GM23248 (cell line): ENCODE results near the gene PRKAB2. TPM values are rescaled to one million over a fixed set of nuclear protein-coding genes. Genes with fewer than 3 reads are reported as not detected.

Experiments used
- DNase-seq: peaks from one replicate; pipeline ENCODE4 v3.0.0-alpha.2; 2015
- H2AFZ ChIP-seq: fragments of 200-600 bp; sonication (generic); 2 replicates; pipeline ENCODE4 v1.6.1; 2016; ENCODE audit warnings: antibody characterized with exemption
- H3F3A ChIP-seq: fragments of 200-600 bp; sonication (generic); 2 replicates; pipeline ENCODE4 v1.6.1; 2016; ENCODE audit warnings: mild to moderate bottlenecking, antibody characterized with exemption, mixed run types; ENCODE audit not compliant: insufficient read depth
- H3K27ac ChIP-seq: fragments of 200-600 bp; sonication (generic); 2 replicates; pipeline ENCODE4 v1.5.1; 2016; ENCODE audit warnings: mild to moderate bottlenecking
- H3K27me3 ChIP-seq: fragments of 200-600 bp; sonication (generic); replicated peaks from 2 replicates; pipeline ENCODE4 v1.6.1; 2016; ENCODE audit warnings: mild to moderate bottlenecking; ENCODE audit not compliant: insufficient read depth
- H3K36me3 ChIP-seq: fragments of 200-600 bp; sonication (generic); 2 replicates; pipeline ENCODE4 v1.6.1; 2016; ENCODE audit warnings: low read depth, mild to moderate bottlenecking
- H3K4me1 ChIP-seq: fragments of 200-600 bp; sonication (generic); 2 replicates; pipeline ENCODE4 v1.6.1; 2016; ENCODE audit warnings: mild to moderate bottlenecking; ENCODE audit not compliant: insufficient read depth
- H3K4me2 ChIP-seq: fragments of 200-600 bp; sonication (generic); one replicate; pipeline ENCODE4 v1.6.1; 2016; ENCODE audit warnings: mild to moderate bottlenecking; ENCODE audit not compliant: unreplicated experiment
- H3K4me3 ChIP-seq: fragments of 200-600 bp; sonication (generic); 2 replicates; pipeline ENCODE4 v1.5.1; 2016; ENCODE audit warnings: mild to moderate bottlenecking
- H3K79me2 ChIP-seq: fragments of 200-600 bp; sonication (generic); 2 replicates; pipeline ENCODE4 v1.6.1; 2016; ENCODE audit warnings: mild to moderate bottlenecking; ENCODE audit not compliant: insufficient read depth
- H3K9ac ChIP-seq: fragments of 200-600 bp; sonication (generic); 2 replicates; pipeline ENCODE4 v1.6.1; 2016; ENCODE audit warnings: mild to moderate bottlenecking
- H3K9me2 ChIP-seq: fragments of 200-600 bp; sonication (generic); 2 replicates; pipeline ENCODE4 v1.6.1; 2016; ENCODE audit warnings: mixed run types, mild to moderate bottlenecking, moderate library complexity; ENCODE audit not compliant: insufficient read depth
- H3K9me3 ChIP-seq: fragments of 200-600 bp; sonication (generic); one replicate; pipeline ENCODE4 v1.6.1; 2017; ENCODE audit warnings: low read depth
- H4K20me1 ChIP-seq: fragments of 200-600 bp; sonication (generic); 2 replicates; pipeline ENCODE4 v1.6.0; 2016; ENCODE audit not compliant: insufficient read depth
- EZH2 ChIP-seq: fragments of 200-600 bp; sonication (generic); IDR thresholded peaks from 2 replicates; pipeline ENCODE4 v1.6.1; 2018; ENCODE audit warnings: antibody characterized with exemption, mild to moderate bottlenecking; ENCODE audit not compliant: insufficient read depth, poor library complexity, severe bottlenecking
- EZH2phosphoT487 ChIP-seq: fragments of 200-600 bp; sonication (generic); IDR thresholded peaks from 2 replicates; pipeline ENCODE4 v1.6.1; 2018; ENCODE audit warnings: antibody characterized with exemption, moderate library complexity, mild to moderate bottlenecking, low read depth; ENCODE audit not compliant: insufficient read depth
- WGBS, 2 experiments: methylation state at CpG; one replicate each; pipeline ENCODE4 v1.1.6; 2015 to 2017; ENCODE audit warnings: low lambda C conversion rate in 2 of 2, low coverage in 1 of 2; ENCODE audit errors: missing lambda C conversion rate in 2 of 2; 5-methylcytosine and 5-hydroxymethylcytosine counted together
- in situ Hi-C: fragments of 300-500 bp; cut with MboI; formaldehyde crosslinking; loops from 2 replicates; pipeline ENCODE4 v1.15.0; 2020
- polyA plus RNA-seq: library from polyadenylated mRNA; unstranded; fragments of >200 nt; fragmentation: Nextera tagmentation; extraction: Ambion mirVana; gene quantifications from 2 replicates; pipeline ENCODE4 v1.2.1, GENCODE V29; 2016
- total RNA-seq: library from RNA; depleted of rRNA; stranded (reverse); fragments of >200 nt; shearing (Covaris generic); gene quantifications from 2 replicates; pipeline ENCODE4 v1.2.3, GENCODE V29; 2014; rRNA removed

Gene PRKAB2, protein sequence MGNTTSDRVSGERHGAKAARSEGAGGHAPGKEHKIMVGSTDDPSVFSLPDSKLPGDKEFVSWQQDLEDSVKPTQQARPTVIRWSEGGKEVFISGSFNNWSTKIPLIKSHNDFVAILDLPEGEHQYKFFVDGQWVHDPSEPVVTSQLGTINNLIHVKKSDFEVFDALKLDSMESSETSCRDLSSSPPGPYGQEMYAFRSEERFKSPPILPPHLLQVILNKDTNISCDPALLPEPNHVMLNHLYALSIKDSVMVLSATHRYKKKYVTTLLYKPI
- total RNA-seq = 24.6 and 42.2 TPM in 2 replicates
- 18.0 and 18.2 TPM in 2 replicates for polyA plus RNA-seq

DNA sequence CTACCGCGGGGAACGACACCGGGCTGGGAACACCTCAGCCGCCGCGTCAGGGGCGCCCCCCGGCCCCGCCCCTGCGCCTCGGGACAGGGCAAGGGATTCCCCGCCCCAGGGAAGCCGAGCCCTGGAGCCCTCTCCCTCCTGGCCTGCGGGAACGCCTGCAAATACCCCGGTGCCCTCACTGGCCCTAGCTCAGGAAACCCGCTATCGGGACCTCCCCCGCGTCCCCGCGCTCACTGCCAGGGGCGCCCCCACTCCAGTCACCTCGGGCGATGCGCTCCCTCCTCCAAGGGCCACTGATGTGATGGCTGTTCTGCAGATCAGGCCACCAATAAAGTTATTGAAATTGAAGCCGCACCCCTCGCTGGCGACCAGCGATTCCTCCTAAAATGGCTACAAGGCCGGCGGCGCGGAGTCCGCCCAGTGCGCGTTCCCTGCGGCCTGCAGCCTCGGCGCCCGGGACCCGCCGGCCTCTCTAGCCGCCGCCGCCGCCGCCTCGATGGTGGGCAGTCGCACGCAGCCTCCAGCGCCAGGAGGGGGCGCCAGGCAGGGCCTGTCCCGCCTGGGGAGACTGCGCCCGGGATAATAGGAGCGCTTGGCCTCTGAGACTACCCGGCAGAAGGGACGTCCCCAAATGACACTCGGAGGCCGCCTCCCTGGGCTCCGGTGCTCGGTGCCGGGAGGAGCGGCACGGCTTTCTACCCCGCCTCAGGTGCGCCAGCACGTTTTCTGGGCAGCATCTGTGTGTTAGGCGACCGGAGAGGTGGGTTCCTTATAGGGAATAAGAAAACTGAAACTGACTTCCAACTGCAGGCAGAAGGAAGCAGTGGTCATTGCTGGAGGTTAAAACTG lies at the start of gene PRKAB2:
Gene PRKAB2 (minus strand): TSS at position 303 of the 849 bp plus-strand sequence. CDS start 326 bp downstream, outside the sequence.
- H4K20me1 ChIP-seq = no peaks in the 10 kb centered on the region
- H3K79me2 ChIP-seq = peaks cover 63% of the 10 kb centered on the region
- peak; percentile 98 for DNase-seq
- no peak for TF ChIP-seq EZH2phosphoT487
- no peak for TF ChIP-seq EZH2
- peak within 1 kb of the TSS; percentile 89 for H3K9ac ChIP-seq
- H3K36me3 ChIP-seq = no peaks in the 10 kb centered on the region
- in situ Hi-C loops = loop anchor here (10.0 kb wide), 1 partner anchor 52 kb away; the partner anchor contains the start of gene FMO5
- peaks cover 46% of the 10 kb centered on the region for H3K4me1 ChIP-seq
- H3F3A ChIP-seq = peaks cover 57% of the 10 kb centered on the region
- H3K4me2 ChIP-seq = peak within 1 kb of the TSS; percentile 85
- no peaks in the 10 kb centered on the region for H3K27me3 ChIP-seq
- peak within 1 kb of the TSS; percentile 89 for H2AFZ ChIP-seq
- no peaks in the 10 kb centered on the region for H3K9me2 ChIP-seq
- 0 to 3% methylated on average over 55 to 65 of the region's 72 CpGs for WGBS, 2 experiments
- peak within 1 kb of the TSS; percentile 96 for H3K4me3 ChIP-seq
- peak within 1 kb of the TSS; percentile 90 for H3K27ac ChIP-seq
- no peaks in the 10 kb centered on the region for H3K9me3 ChIP-seq

DNA sequence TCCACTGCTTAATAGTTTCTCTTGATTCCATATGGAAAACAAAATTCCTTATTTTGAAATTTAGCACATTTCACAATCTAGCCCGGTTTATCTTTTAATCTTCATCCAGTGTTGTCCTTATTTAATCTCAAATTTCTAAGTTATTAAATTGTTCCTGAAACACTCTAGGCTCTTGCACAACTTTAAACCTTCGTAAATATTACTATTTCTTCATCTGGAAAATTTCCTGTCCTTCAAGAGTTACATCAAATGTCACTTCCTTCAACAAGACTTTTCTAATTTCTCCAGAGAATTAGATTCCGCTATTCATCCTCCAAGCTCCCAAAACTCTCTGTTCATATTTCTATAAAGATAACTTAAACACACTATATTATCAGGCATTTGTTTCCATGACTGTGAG lies 46.3 kb upstream of the PRKAB2 start:
- H3K4me2 ChIP-seq = no peak overlapping the region

DNA sequence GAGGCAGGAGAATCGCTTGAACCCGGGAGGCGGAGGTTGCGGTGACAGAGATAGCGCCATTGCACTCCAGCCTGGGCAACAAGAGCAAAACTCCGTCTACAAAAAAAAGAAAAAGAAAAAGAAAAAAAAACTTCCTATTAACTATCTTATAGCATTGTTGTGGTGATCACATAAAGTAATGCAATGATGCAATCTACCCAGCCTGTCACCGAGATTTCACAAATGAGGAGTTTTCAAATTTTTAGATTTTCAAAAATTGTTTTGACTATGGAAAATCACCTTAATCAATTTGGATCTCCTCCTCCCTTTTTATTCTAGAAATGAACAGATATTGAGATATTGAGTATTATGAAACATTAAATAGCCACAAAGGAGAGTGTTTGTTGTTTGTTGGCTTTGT lies 44.9 kb upstream of the PRKAB2 start:
- no peak overlapping the region for H3K4me2 ChIP-seq
- H4K20me1 ChIP-seq = no peaks in the 10 kb centered on the region
- no peak overlapping the region for H3K9ac ChIP-seq
- H3K27me3 ChIP-seq = no peaks in the 10 kb centered on the region
- no peak overlapping the region for H3K4me3 ChIP-seq
- no peak overlapping the region for H2AFZ ChIP-seq
- H3F3A ChIP-seq = no peaks in the 10 kb centered on the region
- no peaks in the 10 kb centered on the region for H3K9me3 ChIP-seq
- in situ Hi-C loops = no loop called here
- TF ChIP-seq EZH2phosphoT487 (no peak), EZH2 (no peak)
- H3K9me2 ChIP-seq = no peaks in the 10 kb centered on the region
- H3K79me2 ChIP-seq = no peaks in the 10 kb centered on the region
- DNase-seq = no peak
- WGBS, 2 experiments = 89 to 95% methylated on average over 2 to 7 of the region's 7 CpGs
- no peaks in the 10 kb centered on the region for H3K4me1 ChIP-seq
- H3K36me3 ChIP-seq = no peaks in the 10 kb centered on the region
- no peak overlapping the region for H3K27ac ChIP-seq

More for the DNA sequence above, 46.3 kb upstream of the PRKAB2 start:
- Histone ChIP-seq H3K9me3 (no peaks in the 10 kb centered on the region), H3F3A (no peaks in the 10 kb centered on the region), H3K27ac (no peak overlapping the region), H2AFZ (no peak overlapping the region), H3K27me3 (no peaks in the 10 kb centered on the region), H3K9ac (no peak overlapping the region), H3K36me3 (no peaks in the 10 kb centered on the region), H3K4me1 (no peaks in the 10 kb centered on the region), H4K20me1 (no peaks in the 10 kb centered on the region), H3K4me3 (no peak overlapping the region), H3K79me2 (no peaks in the 10 kb centered on the region), H3K9me2 (no peaks in the 10 kb centered on the region)
- no peak for DNase-seq
- in situ Hi-C loops = no loop called here
- TF ChIP-seq EZH2phosphoT487 = no peak
- TF ChIP-seq EZH2 = no peak
- 61 to 84% methylated on average over 2 to 3 of the region's 3 CpGs for WGBS, 2 experiments

DNA sequence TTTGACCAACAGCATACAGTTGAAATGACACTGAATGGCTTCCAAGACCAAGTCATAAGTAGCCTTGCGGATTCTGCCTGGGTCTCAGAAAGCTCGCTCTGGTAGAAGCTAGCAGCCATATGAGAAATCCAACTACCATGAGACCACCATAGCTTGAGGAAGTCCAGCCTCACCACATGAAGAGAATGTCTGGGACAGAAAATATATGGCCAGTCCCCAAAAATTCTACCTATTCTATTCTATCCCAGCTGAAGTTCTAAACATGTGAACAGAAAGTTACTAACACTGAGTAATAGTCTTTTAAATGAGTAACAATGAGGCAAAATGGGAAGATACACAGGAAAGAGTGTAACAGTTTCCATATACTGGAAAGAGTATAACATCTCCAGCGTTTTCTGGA lies 43.9 kb upstream of the PRKAB2 start:
- in situ Hi-C loops = no loop called here
- no peaks in the 10 kb centered on the region for H3K4me1 ChIP-seq
- H3K9me2 ChIP-seq = no peaks in the 10 kb centered on the region
- H3K27me3 ChIP-seq = no peaks in the 10 kb centered on the region
- no peaks in the 10 kb centered on the region for H3K36me3 ChIP-seq
- no peak for TF ChIP-seq EZH2
- no peak for TF ChIP-seq EZH2phosphoT487
- H3K4me2 ChIP-seq = no peak overlapping the region
- no peaks in the 10 kb centered on the region for H3K79me2 ChIP-seq
- H4K20me1 ChIP-seq = no peaks in the 10 kb centered on the region
- 79 to 80% methylated on average over 3 of the region's 3 CpGs for WGBS, 2 experiments
- DNase-seq = no peak
- H2AFZ ChIP-seq = no peak overlapping the region
- H3F3A ChIP-seq = no peaks in the 10 kb centered on the region
- H3K27ac ChIP-seq = no peak overlapping the region
- H3K9ac ChIP-seq = no peak overlapping the region
- no peaks in the 10 kb centered on the region for H3K9me3 ChIP-seq
- H3K4me3 ChIP-seq = no peak overlapping the region
